Transverse colon (tissue), 4 donors: ENCODE data around the gene MAIP1. TPM values are rescaled to one million over a fixed set of nuclear protein-coding genes. Genes with fewer than 3 reads are reported as not detected.

Experiments
- DNase-seq: peaks from one replicate; pipeline ENCODE4 v3.0.0-alpha.2; 2019
- H3K27ac ChIP-seq, 4 donors: fragments of 200-600 bp; sonication (generic); 2 replicates each; pipeline ENCODE4 v1.5.1; 2016 to 2018; ENCODE audit warnings: inconsistent platforms in 4 of 4
- H3K27me3 ChIP-seq: fragments of 200-600 bp; sonication (generic); 2 replicates; pipeline ENCODE4 v1.5.1; 2017; ENCODE audit warnings: inconsistent platforms
- H3K36me3 ChIP-seq, 4 donors: fragments of 200-600 bp; sonication (generic); 2 replicates each; pipeline ENCODE4 v1.5.1; 2017 to 2019; ENCODE audit warnings: inconsistent platforms in 4 of 4
- H3K4me1 ChIP-seq, 4 donors: fragments of 200-600 bp; sonication (generic); 2 replicates each; pipeline ENCODE4 v1.5.1; 2017 to 2020; ENCODE audit warnings: inconsistent platforms in 4 of 4
- H3K4me3 ChIP-seq, 4 donors: fragments of 200-600 bp; sonication (generic); 1 replicate in 1 of 4; 2 replicates in 3 of 4; pipeline versions ENCODE4 v1.5.1 to v1.6.1; 2017 to 2019; ENCODE audit warnings: inconsistent platforms in 4 of 4
- H3K9me3 ChIP-seq, 2 donors: fragments of 200-600 bp; sonication (generic); 2 replicates each; pipeline ENCODE4 v1.5.1; 2017 to 2019; ENCODE audit warnings: inconsistent platforms in 2 of 2
- EP300 ChIP-seq: sonication (generic); formaldehyde crosslinking; IDR thresholded peaks from one replicate; pipeline ENCODE4 v1.6.1; 2017; ENCODE audit warnings: antibody characterized with exemption, low read depth
- POLR2A ChIP-seq: fragments of 450-650 bp; IDR thresholded peaks from one replicate; pipeline ENCODE4 v1.6.1; 2016; ENCODE audit warnings: antibody characterized with exemption, mild to moderate bottlenecking, moderate library complexity
- POLR2AphosphoS5 ChIP-seq, 3 donors: sonication (generic); formaldehyde crosslinking; IDR thresholded peaks; one replicate each; pipeline ENCODE4 v1.6.1; 2016; ENCODE audit warnings: antibody characterized with exemption in 3 of 3
- WGBS, 2 donors: methylation state at CpG; one replicate each; pipeline ENCODE4 v1.1.5; 2018; ENCODE audit warnings: low coverage in 1 of 2; 5-methylcytosine and 5-hydroxymethylcytosine counted together
- in situ Hi-C, 4 donors: fragments of 200-750 bp; cut with MboI; loops; one replicate each; pipeline versions ENCODE4 v1.15.0 to v1.15.1; 2017; ENCODE audit warnings: low sequenced_read_pairs in 3 of 4, low pct_ligation_motif_present in 1 of 4, low pct_unique_long_range_greater_than_20kb in 1 of 4
- intact Hi-C: fragments of 100-400 bp; cut with DNase I; formaldehyde crosslinking; loops from one replicate; pipeline ENCODE4 v1.15.1; 2023; ENCODE audit warnings: low total_unique reads
- total RNA-seq, 4 donors: library from RNA; depleted of rRNA; stranded (reverse); fragments of >200 nt; gene quantifications; one replicate each; pipeline ENCODE4 v1.1.0, GENCODE V29; 2016
- TF ChIP-seq, protein P1 (sequence below), 5 experiments: fragments of 200-600 bp in 3 of 5; fragments of 450-650 bp in 2 of 5; sonication (generic) in 3 of 5; IDR thresholded peaks; 1 replicate in 2 of 5; 2 replicates in 3 of 5; pipeline ENCODE4 v1.5.1; 2016 to 2017; ENCODE audit warnings: antibody characterized with exemption in 5 of 5, inconsistent platforms in 3 of 5, mild to moderate bottlenecking in 2 of 5, moderate library complexity in 1 of 5

The MAIP1 gene
- total RNA-seq, 4 donors from 2014 or later: 19.1 to 104 (median 33.2) TPM

DNA sequence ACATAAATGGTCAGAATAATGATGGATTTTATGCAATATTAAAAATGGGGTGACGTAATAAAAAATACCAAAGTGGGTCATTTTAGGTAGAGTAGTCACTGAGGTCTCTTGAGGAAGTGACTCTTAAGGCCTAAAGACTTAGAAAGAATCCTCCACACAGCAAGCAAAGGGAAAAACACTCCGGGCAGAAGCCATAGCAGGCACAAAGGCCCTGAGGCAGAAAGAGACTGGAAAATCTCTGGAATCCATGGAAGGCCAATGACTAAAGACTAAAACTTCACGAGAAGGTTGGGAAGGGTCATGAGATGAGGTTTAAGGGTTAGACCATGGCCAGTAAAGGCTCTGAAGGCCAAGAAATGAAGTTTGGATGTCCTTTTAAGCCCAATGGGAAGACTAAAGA, 36.9 kb downstream of the MAIP1 start:
- Histone ChIP-seq H3K4me1 (peaks cover 0 to 5% (median 2%) of the 10 kb centered on the region in 4 donors), H3K4me3 (no peak overlapping the region), H3K9me3 (no peaks in the 10 kb centered on the region), H3K27ac (no peak overlapping the region), H3K36me3 (no peaks in the 10 kb centered on the region), H3K27me3 (no peaks in the 10 kb centered on the region)
- no peak for TF ChIP-seq POLR2A
- TF ChIP-seq EP300: no peak
- TF ChIP-seq, protein P1, sequence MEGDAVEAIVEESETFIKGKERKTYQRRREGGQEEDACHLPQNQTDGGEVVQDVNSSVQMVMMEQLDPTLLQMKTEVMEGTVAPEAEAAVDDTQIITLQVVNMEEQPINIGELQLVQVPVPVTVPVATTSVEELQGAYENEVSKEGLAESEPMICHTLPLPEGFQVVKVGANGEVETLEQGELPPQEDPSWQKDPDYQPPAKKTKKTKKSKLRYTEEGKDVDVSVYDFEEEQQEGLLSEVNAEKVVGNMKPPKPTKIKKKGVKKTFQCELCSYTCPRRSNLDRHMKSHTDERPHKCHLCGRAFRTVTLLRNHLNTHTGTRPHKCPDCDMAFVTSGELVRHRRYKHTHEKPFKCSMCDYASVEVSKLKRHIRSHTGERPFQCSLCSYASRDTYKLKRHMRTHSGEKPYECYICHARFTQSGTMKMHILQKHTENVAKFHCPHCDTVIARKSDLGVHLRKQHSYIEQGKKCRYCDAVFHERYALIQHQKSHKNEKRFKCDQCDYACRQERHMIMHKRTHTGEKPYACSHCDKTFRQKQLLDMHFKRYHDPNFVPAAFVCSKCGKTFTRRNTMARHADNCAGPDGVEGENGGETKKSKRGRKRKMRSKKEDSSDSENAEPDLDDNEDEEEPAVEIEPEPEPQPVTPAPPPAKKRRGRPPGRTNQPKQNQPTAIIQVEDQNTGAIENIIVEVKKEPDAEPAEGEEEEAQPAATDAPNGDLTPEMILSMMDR (IDR thresholded peaks at IDR 0.05): no peak
- TF ChIP-seq POLR2AphosphoS5 (IDR thresholded peaks at IDR 0.05): no peak
- intact Hi-C loops (no loop called here), in situ Hi-C loops (loop anchor here in 2 of 4 donors (25.0 kb wide), 2 partner anchors 295 to 320 kb away; partner anchors contain the start of gene SPATS2L (in 1 of the 2))
- 91 to 92% methylated on average over 2 to 3 of the region's 3 CpGs for WGBS, 2 donors
- DNase-seq: no peak

DNA sequence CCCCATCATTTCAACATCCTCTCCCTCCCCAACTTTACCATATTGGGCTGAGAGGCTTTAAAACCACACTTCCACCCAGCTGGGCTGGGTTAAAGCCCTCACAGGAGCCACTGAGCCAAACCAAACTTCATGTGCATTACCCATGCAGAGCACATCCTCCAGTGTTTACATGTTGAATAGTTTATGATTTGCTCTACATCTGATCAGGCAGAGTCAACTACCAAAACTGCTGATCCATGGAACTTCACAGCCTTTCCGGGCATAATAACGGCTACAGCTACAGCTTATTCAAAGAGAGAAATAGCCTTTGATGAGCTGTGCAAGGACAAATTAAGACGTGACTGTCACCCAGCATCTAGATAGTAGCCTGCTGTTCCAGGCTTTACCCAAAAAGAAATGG, 39.0 kb downstream of the MAIP1 start:
- no peaks in the 10 kb centered on the region for H3K36me3 ChIP-seq
- in situ Hi-C loops (loop anchor here in 2 of 4 donors (25.0 kb wide), 2 partner anchors 293 to 318 kb away; partner anchors contain the start of gene SPATS2L (in 1 of the 2)), intact Hi-C loops (no loop called here)
- H3K9me3 ChIP-seq: no peaks in the 10 kb centered on the region
- no peak for DNase-seq
- peaks cover 0 to 4% (median 0%) of the 10 kb centered on the region in 4 donors for H3K4me1 ChIP-seq
- TF ChIP-seq POLR2A (no peak), EP300 (no peak), POLR2AphosphoS5 (IDR thresholded peaks at IDR 0.05) (no peak)
- TF ChIP-seq, protein P1 (IDR thresholded peaks at IDR 0.05): no peak
- H3K27ac ChIP-seq: no peak overlapping the region
- H3K27me3 ChIP-seq: no peaks in the 10 kb centered on the region
- no peak overlapping the region for H3K4me3 ChIP-seq
- 86% methylated on average over 3 of the region's 3 CpGs; no CpG with 5 or more reads in 1 of the 2 donors for WGBS, 2 donors

- no peak for DNase-seq
- Histone ChIP-seq H3K36me3 (no peaks in the 10 kb centered on the region), H3K27ac (no peak overlapping the region), H3K4me1 (no peaks in the 10 kb centered on the region), H3K4me3 (no peak overlapping the region), H3K27me3 (no peaks in the 10 kb centered on the region), H3K9me3 (no peaks in the 10 kb centered on the region)
- in situ Hi-C loops: loop anchor here in 2 of 4 donors (25.0 kb wide), 2 partner anchors 292 to 317 kb away; partner anchors contain the start of gene SPATS2L (in 1 of the 2)
- WGBS, 2 donors: 70% methylated on average over 2 of the region's 2 CpGs
- TF ChIP-seq POLR2A (no peak), EP300 (no peak)
- TF ChIP-seq, protein P1 (IDR thresholded peaks at IDR 0.05): no peak
- intact Hi-C loops: no loop called here
Observed at GRCh38 chr2:199994896-199995295, 39.5 kb downstream of the MAIP1 start.

GRCh38 chr2:199997296-199997695, 41.9 kb downstream of the MAIP1 start:
- no peaks in the 10 kb centered on the region for H3K9me3 ChIP-seq
- intact Hi-C loops: no loop called here
- 80 to 89% methylated on average over 1 to 3 of the region's 3 CpGs for WGBS, 2 donors
- no peaks in the 10 kb centered on the region for H3K36me3 ChIP-seq
- H3K4me3 ChIP-seq: no peak overlapping the region
- H3K27ac ChIP-seq: no peak overlapping the region
- in situ Hi-C loops: loop anchor here in 2 of 4 donors (25.0 kb wide), 2 partner anchors 290 to 315 kb away; partner anchors contain the start of gene SPATS2L (in 1 of the 2)
- TF ChIP-seq EP300: no peak
- TF ChIP-seq, protein P1 (IDR thresholded peaks at IDR 0.05): no peak
- no peak for TF ChIP-seq POLR2A
- no peak for TF ChIP-seq POLR2AphosphoS5 (IDR thresholded peaks at IDR 0.05)
- H3K27me3 ChIP-seq: no peaks in the 10 kb centered on the region
- H3K4me1 ChIP-seq: no peaks in the 10 kb centered on the region
- DNase-seq: no peak
